DMS153 (cell line): Measurements from ENCODE around the gene PDCD5.
"Not testable (repeated sequence)": the region's sequence is repeated elsewhere in the genome, so short reads cannot be mapped to it uniquely, and the experiment has no call there.

Source experiments
- DNase-seq: peaks from one replicate; lab custom pipeline; 2025; lab: John Stamatoyannopoulos, UW

PDCD5 gene

DNA sequence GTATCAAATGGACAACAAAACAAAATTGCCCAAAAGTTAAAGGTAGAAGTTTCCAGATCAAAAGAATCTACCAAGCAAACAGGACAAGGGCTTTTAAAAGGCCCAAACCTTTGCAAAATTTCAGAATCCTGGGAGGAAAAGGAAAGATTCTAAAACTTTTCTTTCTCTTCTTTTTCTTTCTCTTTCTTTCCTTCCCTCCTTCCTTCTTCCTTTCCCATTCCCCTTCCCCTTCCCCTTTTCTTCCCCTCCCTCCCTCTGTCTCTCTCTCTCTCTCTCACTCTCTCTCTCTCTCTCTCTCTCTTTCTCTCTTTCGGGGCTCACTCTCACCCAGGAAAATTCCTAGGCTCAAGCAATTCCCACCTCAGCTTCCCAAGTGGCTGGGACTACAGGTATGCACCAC is 4.2 kb upstream of the PDCD5 start:
- no peak for DNase-seq

DNA sequence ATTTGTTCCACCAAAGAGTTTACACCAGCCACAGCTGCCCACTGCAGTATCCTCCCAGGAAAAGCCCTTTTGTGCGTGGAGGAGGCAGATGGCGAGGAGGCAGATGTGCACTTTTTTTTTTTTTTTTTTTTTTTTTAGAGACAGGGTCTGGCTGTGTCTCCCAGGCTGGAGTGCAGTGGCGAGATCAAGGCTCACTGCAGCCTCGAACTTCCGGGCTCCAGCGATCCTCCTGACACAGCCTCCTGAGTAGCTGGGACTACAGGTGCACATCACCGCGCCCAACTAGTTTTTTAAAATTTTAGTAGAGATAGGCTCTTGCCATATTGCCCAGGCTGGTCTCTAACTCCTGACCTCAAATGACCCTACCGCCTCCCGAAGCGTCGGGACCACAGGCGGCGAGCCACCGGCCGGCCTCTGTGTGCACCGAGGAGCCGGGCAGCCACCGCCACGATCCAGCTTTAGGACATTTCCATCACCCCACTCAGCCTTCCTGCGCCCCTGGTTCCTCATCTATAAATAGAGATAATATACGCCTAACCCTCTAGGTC is 563 bp upstream of the PDCD5 start:
- DNase-seq: no peak

DNA sequence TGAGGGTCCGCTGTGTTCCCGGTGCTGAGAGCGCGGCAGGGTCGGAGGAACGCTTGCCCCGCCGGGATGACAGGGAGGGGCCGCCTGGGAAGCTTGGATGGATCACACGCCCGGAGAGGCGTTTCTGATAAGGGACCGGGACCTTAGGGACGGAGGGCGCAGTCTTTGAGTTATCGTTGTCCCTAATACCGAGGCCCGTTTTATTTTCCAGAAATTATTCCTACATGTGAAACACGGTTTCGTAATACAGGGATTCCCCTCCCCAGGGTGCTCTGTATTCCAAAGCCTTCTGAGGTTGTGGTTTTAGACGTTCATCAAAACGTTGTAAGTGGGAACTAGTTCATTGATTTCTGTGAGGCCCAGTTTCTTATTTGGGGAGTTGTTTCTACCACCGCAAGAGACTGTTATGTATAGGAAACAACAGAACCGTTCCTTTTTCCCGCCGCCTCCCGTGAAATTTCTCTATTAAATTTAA is 752 bp downstream of the PDCD5 start:
- no peak for DNase-seq

DNA sequence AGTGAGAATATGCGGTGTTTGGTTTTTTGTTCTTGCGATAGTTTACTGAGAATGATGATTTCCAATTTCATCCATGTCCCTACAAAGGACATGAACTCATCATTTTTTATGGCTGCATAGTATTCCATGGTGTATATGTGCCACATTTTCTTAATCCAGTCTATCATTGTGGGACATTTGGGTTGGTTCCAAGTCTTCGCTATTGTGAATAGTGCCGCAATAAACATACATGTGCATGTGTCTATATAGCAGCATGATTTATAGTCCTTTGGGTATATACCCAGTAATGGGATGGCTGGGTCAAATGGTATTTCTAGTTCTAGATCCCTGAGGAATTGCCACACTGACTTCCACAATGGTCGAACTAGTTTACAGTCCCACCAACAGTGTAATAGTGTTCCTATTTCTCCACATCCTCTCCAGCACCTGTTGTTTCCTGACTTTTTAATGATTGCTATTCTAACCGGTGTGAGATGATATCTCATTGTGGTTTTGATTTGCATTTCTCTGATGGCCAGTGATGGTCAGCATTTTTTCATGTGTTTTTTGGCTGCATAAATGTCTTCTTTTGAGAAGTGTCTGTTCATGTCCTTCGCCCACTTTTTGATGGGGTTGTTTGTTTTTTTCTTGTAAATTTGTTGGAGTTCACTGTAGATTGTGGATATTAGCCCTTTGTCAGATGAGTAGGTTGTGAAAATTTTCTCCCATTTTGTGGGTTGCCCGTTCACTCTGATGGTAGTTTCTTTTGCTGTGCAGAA is 6.9 kb downstream of the PDCD5 start:
- DNase-seq: not testable (repeated sequence)

DNA sequence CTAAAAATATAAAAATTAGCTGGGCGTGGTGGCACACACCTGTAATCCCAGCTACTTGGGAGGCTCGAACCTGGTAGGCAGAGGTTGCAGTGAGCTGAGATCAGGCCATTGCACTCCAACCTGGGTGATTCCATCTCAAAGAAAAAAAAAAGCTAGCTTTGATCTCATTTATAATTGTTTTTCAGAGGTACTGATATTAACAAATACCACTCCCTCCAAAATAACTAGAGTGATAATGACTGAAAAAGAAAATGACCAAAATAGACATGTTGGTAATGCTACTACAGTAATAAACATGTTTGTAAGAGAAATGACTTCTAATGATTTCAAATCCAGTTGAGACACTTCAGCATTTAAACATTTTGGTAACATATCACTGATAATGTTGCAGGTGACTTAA is 13.0 kb downstream of the PDCD5 start:
- DNase-seq: no peak

DNA sequence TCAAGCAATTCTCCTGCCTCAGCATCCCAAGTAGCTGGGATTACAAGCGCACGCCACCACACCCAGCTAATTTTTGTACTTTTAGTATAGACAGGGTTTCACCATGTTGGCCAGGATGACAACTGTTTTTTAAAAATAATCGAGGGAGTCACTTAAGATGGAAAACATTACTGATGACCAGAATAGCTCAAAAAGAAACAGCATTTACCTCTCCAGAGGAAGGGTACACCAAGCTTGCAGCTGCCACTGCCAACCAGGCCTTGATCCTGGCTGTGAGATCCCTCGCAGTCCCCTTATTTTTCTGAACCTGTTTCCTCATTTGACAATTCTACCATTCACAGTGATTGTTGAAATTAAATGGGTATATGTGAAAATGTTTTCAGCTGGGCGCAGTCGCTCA is 14.5 kb downstream of the PDCD5 start:
- no peak for DNase-seq

DNA sequence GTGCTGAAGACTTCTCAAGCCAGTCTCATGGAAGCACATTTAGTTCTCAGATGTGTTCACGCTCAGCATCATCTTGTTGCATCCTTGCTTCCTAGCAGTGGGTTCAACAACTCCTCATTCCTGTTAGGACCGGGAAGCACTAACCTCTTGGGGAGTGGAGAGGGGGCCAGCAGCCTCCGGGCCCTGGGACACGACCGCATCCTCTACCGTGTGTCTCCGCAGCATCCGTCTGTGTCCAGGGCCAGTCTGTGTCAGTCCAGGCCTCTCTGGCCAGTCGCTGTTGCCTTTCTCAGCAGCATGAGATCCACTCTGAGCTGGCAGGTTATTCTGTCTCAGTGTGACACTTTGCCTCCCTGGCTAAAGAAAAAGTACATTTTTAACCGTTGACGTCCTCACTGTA is 17.0 kb downstream of the PDCD5 start:
- DNase-seq: no peak

DNA sequence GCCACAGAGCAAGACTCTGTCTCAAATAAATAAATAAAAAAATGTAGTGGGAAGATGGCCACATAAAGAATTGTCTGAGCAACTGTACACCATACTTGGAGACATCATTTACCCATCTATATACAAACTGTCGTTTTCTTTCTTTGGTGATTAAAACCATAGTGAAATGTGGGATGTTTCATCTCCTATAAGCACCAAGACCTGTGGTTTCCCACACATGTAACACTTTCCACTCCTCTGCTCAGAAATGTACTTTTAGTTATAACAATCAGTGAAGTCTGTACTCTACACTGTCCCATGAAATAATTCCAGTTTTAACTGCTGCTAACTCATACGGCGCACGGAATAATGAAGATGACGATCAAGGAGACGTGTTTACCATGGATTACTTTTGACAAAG is 18.3 kb downstream of the PDCD5 start:
- DNase-seq: no peak

DNA sequence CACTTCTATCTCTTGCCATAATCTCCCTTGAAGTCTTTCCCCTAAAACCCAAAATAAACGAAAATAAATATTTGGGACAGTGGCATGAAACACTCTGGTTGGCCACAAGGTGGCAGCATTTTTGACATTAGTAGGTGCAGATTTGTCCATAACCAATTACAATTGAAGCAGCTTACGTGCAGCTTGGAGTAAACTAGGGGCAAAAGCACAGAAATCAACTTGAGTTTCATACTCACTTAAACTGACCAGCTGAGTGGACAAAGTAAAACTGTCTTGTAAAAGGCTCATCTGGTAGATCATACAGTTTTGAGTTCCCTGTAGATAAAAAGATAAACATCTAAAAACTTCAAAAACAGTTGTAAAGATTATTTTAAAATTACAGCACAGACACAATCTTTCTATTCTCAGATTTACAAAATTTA is 18.8 kb downstream of the PDCD5 start:
- DNase-seq: peak; percentile 27

DNA sequence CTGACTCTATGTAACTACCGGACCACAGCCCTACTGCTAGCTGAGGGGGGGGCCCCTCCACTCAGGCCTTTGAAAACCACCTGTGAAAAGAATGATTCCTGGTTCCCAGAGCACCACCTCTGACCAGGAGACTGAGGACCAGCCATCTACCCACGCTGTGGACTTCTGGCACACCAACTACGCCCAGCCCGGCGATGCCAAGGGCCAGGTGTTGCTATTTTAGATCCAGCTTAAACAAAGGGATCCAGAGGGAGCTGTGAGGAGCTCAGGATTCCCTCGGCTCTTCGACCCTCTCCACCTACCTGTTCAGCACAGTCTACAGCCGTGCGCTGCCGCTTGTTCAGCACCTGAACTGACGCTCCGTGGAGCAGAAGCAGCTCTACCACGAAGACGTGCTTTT is 23.0 kb downstream of the PDCD5 start:
- DNase-seq: no peak

DNA sequence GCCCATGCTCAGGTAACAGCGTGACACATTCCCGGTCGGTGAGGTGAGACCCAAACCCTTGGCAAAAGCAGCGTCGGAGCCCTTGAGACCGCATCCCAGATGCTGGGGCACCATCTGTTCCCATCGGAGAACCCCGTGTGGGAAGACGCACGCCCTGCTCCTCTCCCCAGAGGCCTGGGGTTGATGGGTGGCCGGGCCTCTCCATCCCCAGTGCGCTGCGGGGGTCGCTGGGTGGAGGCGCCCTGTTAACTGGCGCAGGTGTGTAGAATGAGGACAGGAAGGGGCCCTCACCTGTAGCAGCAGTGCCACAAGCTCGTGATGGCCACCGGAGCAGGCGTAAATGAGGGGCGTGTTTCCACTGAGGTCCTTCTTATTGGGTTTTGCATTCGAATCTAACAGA is 24.6 kb downstream of the PDCD5 start:
- DNase-seq: no peak

DNA sequence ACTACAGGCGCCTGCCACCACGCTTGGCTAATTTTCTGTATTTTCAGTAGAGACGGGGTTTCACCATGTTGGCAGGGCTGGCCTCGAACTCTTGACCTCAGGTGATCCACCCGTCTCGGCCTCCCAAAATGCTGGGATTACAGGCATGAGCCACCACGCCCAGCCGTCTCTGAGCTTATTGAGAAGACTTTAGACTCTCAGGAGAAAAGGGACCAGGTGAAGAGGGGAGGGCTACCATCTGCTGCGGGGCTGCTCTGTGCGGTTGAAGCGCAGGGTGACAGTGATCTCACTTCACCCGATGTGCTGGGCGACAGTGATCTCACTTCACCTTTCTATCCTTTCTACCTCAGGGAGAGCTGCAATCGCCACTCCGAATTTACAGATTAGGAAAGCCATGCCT is 25.3 kb downstream of the PDCD5 start:
- DNase-seq: no peak

DNA sequence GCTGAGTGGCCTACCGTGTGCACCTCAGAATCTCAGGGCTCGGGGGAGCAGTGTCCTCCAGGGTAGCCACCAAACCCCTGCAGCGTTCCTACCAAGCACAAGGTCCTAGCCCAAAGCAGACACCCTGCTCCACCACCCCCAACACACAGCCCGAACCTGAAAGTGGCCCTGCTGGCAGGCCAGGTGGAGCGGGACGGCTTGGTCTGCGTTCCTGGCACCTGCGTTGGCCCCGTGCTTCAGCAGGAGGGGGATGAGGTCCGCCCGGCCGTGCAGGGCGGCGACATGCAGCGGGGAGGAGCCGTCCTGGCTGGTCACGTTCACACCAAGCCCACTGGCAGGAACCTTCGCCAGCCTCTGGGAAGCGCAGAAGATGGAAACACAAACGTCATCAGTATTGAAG is 26.5 kb downstream of the PDCD5 start:
- DNase-seq: no peak

DNA sequence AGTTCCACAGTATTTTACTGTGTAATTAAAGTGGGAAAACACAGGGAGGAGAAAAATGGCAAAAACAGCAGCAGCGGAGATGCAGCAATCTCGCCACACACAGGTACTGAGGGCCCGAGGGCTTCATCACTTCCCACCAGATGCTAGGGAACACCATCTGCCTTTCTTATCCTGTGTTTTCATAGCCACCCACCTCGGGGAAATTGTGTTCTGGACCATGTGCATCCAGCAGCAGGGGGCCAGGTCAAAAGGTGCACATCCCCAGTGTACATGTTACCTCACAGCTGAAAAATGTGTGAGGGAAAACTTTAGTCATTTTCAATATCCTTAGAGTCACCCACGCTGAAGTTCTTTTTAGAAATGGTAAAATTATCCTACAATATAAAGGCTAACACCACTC is 30.2 kb downstream of the PDCD5 start:
- DNase-seq: no peak

DNA sequence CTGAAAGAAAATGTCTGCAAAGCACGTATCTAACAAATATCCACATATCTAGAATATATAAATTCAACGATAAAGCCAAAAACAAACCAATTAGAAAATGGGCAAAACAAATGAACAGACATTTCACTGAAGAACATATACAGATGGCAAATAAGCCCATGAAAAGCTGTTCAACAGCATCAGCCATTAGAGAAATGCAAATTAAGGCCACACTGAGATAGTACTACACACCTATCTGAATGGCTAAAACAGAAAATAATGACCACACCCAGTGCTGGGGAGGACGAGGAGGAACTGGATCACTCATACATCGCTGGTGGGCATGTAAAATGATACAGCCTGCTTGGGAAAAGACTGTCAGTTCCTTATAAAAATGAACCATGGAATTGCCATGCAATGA is 32.0 kb downstream of the PDCD5 start:
- no peak for DNase-seq

DNA sequence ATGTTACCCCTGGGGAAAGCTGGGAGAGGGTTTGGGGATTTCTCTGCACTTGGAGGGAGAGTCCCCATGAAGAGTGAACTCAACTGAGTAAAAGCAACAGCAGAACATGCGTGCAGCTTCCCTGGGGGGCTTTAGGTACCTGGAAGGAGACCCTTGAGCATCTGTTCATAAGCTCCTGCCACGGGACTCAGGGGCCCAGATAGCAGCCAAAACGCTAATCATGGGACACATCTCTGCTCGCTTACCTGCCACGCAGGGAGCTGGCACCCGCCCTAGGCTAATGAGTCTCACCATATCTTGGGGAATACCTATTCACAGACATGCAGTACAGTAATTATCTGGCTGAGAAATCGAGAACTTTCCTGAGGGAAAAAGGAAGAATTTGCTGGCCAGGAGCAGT is 33.9 kb downstream of the PDCD5 start:
- no peak for DNase-seq

DNA sequence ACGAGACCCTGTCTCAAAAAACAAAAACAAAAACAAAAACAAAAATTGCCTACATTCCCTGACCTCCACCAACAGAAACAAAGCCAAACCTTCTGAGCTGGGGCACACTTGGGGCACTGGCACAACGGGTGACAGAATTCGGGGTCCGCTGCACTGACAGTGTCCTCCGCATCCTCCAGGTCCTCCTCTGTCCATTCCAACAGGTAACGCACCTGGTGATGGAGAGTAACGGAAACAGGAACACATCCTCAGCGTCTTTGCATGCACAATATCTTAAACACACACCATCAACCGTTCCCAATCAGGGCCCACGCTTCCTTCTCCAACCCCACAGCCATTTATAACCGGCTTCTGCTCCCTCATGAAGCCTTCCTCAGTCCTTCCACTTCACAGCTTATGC is 34.6 kb downstream of the PDCD5 start:
- no peak for DNase-seq

DNA sequence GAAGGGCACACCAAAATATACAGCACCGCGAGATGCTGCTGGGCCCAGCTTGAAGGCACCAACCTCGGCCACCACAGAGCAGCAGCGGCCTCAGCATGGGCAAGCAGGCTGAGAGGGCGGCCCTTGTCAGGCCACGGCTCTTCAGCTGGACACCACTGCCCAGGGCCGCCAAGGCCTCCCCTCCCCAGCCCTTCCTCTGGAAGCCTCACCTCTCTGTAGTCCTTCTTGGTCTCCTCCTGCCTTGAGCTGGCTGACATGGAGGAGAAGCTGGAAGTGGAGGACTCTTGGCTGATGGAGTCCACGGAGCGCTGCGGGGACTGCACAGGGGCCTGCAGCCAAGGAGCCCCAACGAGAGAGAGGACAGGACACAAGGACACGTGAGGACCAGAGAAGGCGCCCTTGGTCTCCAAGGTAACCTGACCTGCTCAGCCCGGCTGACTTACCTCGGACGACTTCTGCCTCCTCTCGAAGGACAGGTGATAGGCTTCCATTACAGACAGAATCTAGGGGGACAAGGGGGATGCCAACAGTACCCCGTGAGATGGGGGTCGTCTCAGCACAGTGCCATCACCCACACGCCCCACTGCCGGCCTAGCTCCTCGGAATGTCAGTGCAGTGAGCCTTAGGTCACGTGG is 38.2 kb downstream of the PDCD5 start:
- no peak for DNase-seq

DNA sequence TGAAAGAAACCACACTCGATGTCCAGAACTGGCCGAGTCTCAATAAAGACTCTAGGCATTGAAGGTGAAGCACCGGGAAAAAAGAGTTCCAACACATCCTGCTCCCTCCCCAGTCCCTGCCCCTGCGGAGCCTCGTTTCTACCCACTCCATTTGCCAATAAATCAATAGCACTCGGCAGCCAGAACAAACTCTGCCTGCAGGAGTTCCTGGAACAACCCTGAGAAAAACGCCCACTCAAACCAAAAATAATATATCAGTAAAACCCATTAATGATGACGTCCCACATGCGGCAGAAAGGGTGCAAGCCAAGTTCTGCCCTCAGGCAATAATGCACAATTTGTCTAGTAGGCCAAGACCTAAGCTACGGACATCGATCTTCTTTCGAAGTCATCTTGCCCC is 41.0 kb downstream of the PDCD5 start:
- no peak for DNase-seq

DNA sequence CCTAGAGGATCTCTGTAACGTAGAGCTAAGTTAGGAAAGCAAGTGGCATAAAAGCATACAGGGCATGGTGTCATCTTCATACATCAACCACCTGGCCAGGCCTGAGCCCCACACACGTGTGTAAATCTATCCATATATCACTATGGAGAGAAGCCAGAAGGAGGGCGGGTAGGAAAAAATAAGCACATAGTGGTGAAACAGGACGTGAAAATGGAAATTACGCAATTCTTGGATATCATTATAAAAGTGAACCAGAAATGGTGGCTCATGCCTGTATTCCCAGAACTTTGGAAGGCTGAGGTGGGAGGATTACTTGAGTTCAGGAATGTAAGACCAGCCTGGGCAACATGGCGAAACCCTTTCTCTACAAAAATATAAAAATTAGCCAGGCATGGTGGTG is 43.4 kb downstream of the PDCD5 start:
- no peak for DNase-seq

DNA sequence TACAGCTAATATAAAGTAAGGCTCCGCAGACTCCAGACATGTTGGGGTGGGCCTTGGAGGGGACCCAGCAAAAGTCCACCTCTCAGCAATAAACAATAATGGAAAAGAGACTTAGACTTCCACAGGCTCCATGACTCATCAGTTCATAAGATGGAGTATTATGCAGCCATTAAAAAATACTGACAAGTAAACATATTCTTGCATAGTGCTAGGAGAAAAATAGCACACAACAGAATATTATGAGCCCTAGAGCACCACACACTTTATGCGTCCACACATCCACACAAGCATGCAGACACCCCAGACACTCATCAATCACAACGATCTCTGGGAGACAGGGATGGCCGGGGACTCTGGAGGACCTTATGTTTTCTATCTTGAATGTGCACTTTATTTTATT is 46.0 kb downstream of the PDCD5 start:
- DNase-seq: no peak

DNA sequence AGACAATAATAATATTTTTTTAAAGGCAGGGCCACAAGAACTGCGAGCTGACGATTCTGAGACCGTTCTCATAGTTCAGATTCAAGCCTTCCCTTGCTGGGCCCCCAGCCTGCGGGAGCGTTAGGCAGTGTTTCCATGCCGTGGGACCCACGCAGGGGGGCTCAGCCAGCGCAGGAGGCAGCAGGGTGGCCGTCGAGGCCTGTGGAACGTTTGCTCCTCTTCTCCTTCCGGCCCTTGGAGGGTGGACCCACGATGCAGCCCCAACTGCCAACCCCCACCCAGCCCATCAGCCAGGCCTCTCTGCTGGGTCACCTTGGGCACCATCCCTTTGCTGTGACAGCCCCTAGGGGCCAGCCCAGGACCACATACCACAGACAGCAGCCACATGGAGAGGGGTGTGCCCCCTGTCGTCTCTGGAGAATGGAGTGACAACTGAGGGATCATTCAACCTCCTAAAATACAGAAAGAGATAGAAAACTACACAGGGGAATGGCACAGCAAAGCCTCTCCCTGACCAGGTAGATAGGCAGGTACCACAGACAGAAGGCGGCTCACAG is 46.8 kb downstream of the PDCD5 start:
- no peak for DNase-seq

DNA sequence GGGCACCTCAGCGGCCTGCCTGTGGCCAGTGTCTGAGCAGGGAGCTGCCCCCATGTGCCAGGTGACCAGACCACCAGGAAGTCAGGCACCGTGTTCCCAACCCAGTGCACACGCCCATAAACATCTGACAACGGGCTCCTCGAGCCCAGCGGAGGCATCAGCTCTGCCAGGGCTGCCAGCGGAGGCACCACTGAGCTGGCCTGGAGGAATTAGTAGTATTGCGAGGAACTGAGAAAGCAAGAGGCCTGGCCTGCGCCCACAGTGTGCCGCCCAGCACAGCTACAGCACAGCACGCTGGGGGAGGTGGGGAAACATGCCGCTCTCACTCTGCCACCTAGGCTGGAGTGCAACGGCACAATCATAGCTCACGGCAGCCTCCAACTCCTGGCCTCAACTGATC is 49.3 kb downstream of the PDCD5 start:
- DNase-seq: no peak
